ENCODE results near the gene TASOR2. TPM values are rescaled to one million over a fixed set of nuclear protein-coding genes. Genes with fewer than 3 reads are reported as not detected.

The TASOR2 gene
- total and polyA plus RNA-seq, 9 of the 15 experiments (the other 6 are each of a cell fraction or from before 2014, with no cell fraction given) = 12.7 to 75.3 (median 52.3) TPM

GRCh38 chr10:5692461-5693358 lies 8.1 kb downstream of the TASOR2 start (continued):
- TF ChIP-seq E2F6 (IDR thresholded peaks at IDR 0.05; ENCODE audit: borderline replicate concordance in 1 of 2, extremely low read depth in 1 of 2, insufficient read depth in 1 of 2, insufficient read length in 1 of 2, low read depth in 1 of 2, low read length in 1 of 2, poor library complexity in 1 of 2, severe bottlenecking in 1 of 2) = peak; percentile 78 to 93
- peak; percentile 38; the same call in 1 of the 2 replicates for TF ChIP-seq ZNF592 (IDR thresholded peaks at IDR 0.05)
- no peak for TF ChIP-seq TRIM25 (IDR thresholded peaks at IDR 0.05; ENCODE audit: borderline replicate concordance)
- no peak for TF ChIP-seq PPARD (CRISPR knock-in tag; IDR thresholded peaks at IDR 0.05)
- TF ChIP-seq SETDB1 (IDR thresholded peaks at IDR 0.05; ENCODE audit: low read length) = no peak
- peak; percentile 19; the same call in 1 of the 2 replicates for TF ChIP-seq CREB3L1 (IDR thresholded peaks at IDR 0.05; ENCODE audit: borderline replicate concordance, low read depth)
- TF ChIP-seq ZNF586 (CRISPR knock-in tag; conservative IDR thresholded peaks at IDR 0.05) = no peak
- no peak for TF ChIP-seq FOXO4 (CRISPR knock-in tag; IDR thresholded peaks at IDR 0.05)
- TF ChIP-seq SRSF3 (IDR thresholded peaks at IDR 0.05; ENCODE audit: insufficient read depth, low read length) = no peak
- TF ChIP-seq NRF1 (conservative IDR thresholded peaks at IDR 0.05 in 1 of 2, IDR thresholded peaks at IDR 0.05 in 1 of 2) = peak; percentile 77 to 81
- no peak for TF ChIP-seq ZNF347 (CRISPR knock-in tag; IDR thresholded peaks at IDR 0.05; ENCODE audit: low read depth)
- TF ChIP-seq MAFK (IDR thresholded peaks at IDR 0.05; ENCODE audit: low read length) = no peak
- 0 out of 4 replicates have a peak, but pooled peaks of 1 of the 2 experiments have one; percentile 28 for TF ChIP-seq RCOR1 (IDR thresholded peaks at IDR 0.05; ENCODE audit: borderline replicate concordance in 1 of 2, low read depth in 2 of 2, low read length in 2 of 2)

Measured in K562 (cell line).